Thoracic aorta (tissue), 2 donors: ENCODE measurements around the gene ASAP2. TPM values are rescaled to one million over a fixed set of nuclear protein-coding genes. Genes with fewer than 3 reads are reported as not detected.

Experiments used
- ATAC-seq: fragments of 150-250 bp; one replicate; pipeline ENCODE4 v1.8.0; 2017; ENCODE audit warnings: low read depth; ENCODE audit not compliant: insufficient number of reproducible peaks, low FRiP score
- DNase-seq: peaks from one replicate; pipeline ENCODE4 v3.0.0-alpha.2; 2020; ENCODE audit warnings: low spot score
- H3K27ac ChIP-seq, 2 donors: fragments of 200-600 bp; sonication (generic); 1 replicate in 1 of 2; 2 replicates in 1 of 2; pipeline ENCODE4 v1.5.1; 2016; ENCODE audit warnings: mild to moderate bottlenecking in 2 of 2, moderate library complexity in 2 of 2
- H3K27me3 ChIP-seq: fragments of 200-600 bp; sonication (generic); replicated peaks from 2 replicates; pipeline ENCODE4 v1.6.0; 2016; ENCODE audit warnings: mild to moderate bottlenecking; ENCODE audit not compliant: insufficient read depth
- H3K36me3 ChIP-seq: fragments of 200-600 bp; sonication (generic); one replicate; pipeline ENCODE4 v1.5.1; 2016
- H3K4me1 ChIP-seq, 2 donors: fragments of 200-600 bp; sonication (generic); 1 replicate in 1 of 2; 2 replicates in 1 of 2; pipeline versions ENCODE4 v1.5.1 to v1.6.0; 2016; ENCODE audit warnings: low read depth in 2 of 2, mild to moderate bottlenecking in 1 of 2; ENCODE audit not compliant: control insufficient read depth in 1 of 2
- H3K4me3 ChIP-seq: fragments of 200-600 bp; sonication (generic); 2 replicates; pipeline ENCODE4 v1.5.1; 2016; ENCODE audit warnings: mild to moderate bottlenecking
- H3K9me3 ChIP-seq: fragments of 200-600 bp; sonication (generic); 2 replicates; pipeline ENCODE4 v1.5.1; 2016
- total RNA-seq, 2 donors: library from RNA; depleted of rRNA; stranded (reverse); fragments of >200 nt; gene quantifications; one replicate each; pipeline versions ENCODE4 v1.1.0 to v1.2.3, GENCODE V29; 2016
- TF ChIP-seq, protein P1 (sequence below): fragments of 200-600 bp; sonication (generic); IDR thresholded peaks from one replicate; pipeline ENCODE4 v1.5.1; 2019; ENCODE audit warnings: antibody characterized with exemption

ASAP2 gene
- total RNA-seq, 2 donors from 2014 or later: 58.1 to 102 TPM

DNA sequence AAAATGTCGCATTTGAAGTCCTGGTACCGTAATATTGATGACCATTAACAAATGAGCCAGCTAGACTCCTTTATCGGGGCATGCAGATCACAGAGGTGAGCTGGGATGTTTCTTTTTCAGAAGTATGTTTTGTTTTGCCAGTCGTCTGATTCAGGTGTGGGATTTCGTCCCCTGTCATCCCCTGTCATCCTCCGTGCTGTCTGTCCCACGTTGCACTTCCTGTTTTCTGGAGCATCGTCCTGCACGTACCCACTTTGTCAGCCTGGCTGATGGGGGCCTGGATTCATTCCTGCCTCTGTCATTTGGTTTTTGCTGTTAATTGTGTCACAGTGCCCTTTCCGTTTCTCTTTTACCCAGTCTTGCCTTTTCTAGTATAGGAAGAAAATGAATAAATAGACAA lies 72.8 kb downstream of the ASAP2 start:
- Histone ChIP-seq H3K4me3 (no peak overlapping the region), H3K27me3 (no peaks in the 10 kb centered on the region), H3K4me1 (peaks cover 20 to 78% of the 10 kb centered on the region in 2 donors), H3K36me3 (no peaks in the 10 kb centered on the region), H3K27ac (no peak overlapping the region), H3K9me3 (no peaks in the 10 kb centered on the region)
- TF ChIP-seq, protein P1, sequence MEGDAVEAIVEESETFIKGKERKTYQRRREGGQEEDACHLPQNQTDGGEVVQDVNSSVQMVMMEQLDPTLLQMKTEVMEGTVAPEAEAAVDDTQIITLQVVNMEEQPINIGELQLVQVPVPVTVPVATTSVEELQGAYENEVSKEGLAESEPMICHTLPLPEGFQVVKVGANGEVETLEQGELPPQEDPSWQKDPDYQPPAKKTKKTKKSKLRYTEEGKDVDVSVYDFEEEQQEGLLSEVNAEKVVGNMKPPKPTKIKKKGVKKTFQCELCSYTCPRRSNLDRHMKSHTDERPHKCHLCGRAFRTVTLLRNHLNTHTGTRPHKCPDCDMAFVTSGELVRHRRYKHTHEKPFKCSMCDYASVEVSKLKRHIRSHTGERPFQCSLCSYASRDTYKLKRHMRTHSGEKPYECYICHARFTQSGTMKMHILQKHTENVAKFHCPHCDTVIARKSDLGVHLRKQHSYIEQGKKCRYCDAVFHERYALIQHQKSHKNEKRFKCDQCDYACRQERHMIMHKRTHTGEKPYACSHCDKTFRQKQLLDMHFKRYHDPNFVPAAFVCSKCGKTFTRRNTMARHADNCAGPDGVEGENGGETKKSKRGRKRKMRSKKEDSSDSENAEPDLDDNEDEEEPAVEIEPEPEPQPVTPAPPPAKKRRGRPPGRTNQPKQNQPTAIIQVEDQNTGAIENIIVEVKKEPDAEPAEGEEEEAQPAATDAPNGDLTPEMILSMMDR: no peak
- no peak for DNase-seq
- no peak for ATAC-seq

DNA sequence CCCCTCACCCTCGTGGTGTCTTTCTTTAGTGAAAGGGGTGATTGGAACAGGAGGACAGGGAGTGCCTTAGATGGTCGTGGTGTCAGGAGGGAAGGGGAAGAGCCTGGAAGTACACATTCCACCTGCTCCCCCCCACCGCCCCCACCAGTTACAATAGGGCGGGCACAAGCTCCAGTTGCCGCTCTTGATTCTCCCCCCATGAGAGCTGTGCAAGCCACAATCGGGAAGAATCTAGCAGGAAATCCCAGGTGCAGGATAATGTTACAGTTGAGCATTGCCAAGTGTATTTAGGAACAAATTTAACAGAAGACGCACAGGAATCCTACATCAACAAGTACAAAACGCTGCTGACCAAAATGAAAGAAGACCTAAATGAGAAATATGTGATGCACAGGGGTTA lies 73.6 kb downstream of the ASAP2 start:
- no peak overlapping the region for H3K4me3 ChIP-seq
- H3K9me3 ChIP-seq: no peaks in the 10 kb centered on the region
- H3K27ac ChIP-seq: no peak overlapping the region
- TF ChIP-seq, protein P1: no peak
- ATAC-seq: no peak
- H3K36me3 ChIP-seq: no peaks in the 10 kb centered on the region
- no peaks in the 10 kb centered on the region for H3K27me3 ChIP-seq
- no peak for DNase-seq
- peaks cover 22 to 79% of the 10 kb centered on the region in 2 donors for H3K4me1 ChIP-seq

DNA sequence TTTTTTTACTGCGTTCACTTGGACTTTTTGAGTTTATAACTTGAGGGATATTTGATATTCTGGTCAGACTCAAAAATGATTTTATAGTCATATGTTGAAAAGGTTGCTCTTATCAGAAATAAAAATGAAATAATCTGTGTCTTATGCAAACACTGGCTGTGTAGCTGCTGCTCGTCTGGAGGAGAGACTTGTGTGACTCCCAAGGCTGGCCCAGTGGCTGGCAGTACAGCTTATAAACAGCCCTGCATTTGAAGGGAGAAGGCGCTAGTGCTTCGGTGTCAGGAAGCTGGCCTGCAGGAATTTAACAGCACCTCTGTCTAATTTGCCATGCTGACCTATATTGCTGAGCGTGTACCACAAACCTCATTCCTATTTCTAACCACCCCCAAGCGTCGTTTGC lies 74.5 kb downstream of the ASAP2 start:
- peaks cover 22 to 78% of the 10 kb centered on the region in 2 donors for H3K4me1 ChIP-seq
- H3K36me3 ChIP-seq: no peaks in the 10 kb centered on the region
- no peak overlapping the region for H3K4me3 ChIP-seq
- H3K9me3 ChIP-seq: no peaks in the 10 kb centered on the region
- ATAC-seq (no peak), DNase-seq (no peak)
- no peaks in the 10 kb centered on the region for H3K27me3 ChIP-seq
- TF ChIP-seq, protein P1: no peak
- H3K27ac ChIP-seq: peak overlapping the region in 1 of 2 donors; percentile 51

- no peak for ATAC-seq
- Histone ChIP-seq H3K27me3 (no peaks in the 10 kb centered on the region), H3K9me3 (no peaks in the 10 kb centered on the region), H3K4me3 (no peak overlapping the region), H3K4me1 (peaks cover 24 to 76% of the 10 kb centered on the region in 2 donors), H3K27ac (peak overlapping the region; percentile 39 to 51), H3K36me3 (no peaks in the 10 kb centered on the region)
- DNase-seq: no peak
- TF ChIP-seq, protein P1: no peak
These were observed 75.8 kb downstream of the ASAP2 start for GRCh38 chr2:9282128-9283112.

- no peak overlapping the region for H3K4me3 ChIP-seq
- TF ChIP-seq, protein P1: no peak
- no peaks in the 10 kb centered on the region for H3K27me3 ChIP-seq
- no peaks in the 10 kb centered on the region for H3K36me3 ChIP-seq
- H3K9me3 ChIP-seq: no peaks in the 10 kb centered on the region
- H3K4me1 ChIP-seq: peaks cover 36 to 79% of the 10 kb centered on the region in 2 donors
- ATAC-seq (no peak), DNase-seq (no peak)
- H3K27ac ChIP-seq: no peak overlapping the region
These were observed 78.1 kb downstream of the ASAP2 start for GRCh38 chr2:9284521-9285297.
